GM19397 (cell line): ENCODE results near the gene ZDHHC16.
"Not testable (repeated sequence)": the region's sequence is repeated elsewhere in the genome, so short reads cannot be mapped to it uniquely, and the experiment has no call there.

Experiments used
- ATAC-seq: cut with Tn5 transposase; IDR thresholded peaks from one replicate; pipeline ENCODE4 v1.9.1; 2021; ENCODE audit warnings: mild to moderate bottlenecking, moderate library complexity; ENCODE audit not compliant: unreplicated experiment

Gene ZDHHC16

DNA sequence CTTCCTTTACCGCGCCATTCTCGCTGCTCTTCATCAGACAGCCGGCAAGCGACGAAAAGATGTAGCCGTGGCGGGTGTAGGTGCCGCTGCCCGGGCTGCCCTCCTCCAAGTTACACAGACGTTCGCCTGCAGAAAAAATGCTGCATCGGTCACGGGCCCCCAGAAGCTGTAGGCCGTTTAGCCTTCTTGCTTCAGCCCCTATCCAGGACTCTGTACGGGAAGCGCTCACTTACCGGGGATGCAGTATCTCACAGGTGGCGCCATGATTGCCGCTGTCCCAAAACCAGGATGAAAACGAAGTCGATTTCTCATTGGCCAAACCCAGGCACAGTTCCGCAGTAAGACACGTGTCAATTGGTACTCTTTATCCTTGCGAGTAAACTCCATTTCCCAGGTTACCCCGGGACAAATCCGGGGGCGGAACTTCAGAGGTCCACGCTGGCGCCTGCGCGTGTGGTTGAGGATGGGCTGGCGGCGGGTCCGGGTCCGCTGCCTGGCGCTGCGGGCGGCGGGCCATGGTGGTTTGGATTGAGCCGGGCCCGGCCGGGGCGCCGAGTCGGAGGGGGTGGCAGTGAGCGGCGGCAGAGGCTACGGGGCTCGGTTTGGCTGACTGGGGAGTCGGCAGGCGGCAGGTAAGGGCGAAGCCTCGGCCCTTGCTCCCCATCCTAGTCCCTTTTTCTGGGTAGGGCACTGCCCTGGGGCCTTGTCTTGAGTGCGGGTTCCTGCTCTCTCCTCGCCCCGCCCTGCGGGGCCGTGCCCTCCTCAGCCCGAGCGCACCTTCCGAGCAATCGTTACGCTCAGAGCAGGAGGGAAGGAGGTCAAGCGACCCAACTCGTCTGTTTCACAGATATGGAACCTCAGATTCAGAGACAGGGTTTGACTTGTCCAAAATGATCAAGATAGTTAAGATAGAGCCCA, at the start of gene ZDHHC16, which contains the start of gene EXOSC1:
Gene ZDHHC16, plus strand, starts transcription at position 454 of the 918 bp plus-strand sequence. CDS start 5,501 bp downstream, outside the sequence.
Gene EXOSC1, minus strand, starts transcription at position 285 of the 918 bp plus-strand sequence. Its CDS starts 21 bp downstream, at position 264.
- ATAC-seq: peak; percentile 95

GRCh38 chr10:97399843-97400545, 46.0 kb upstream of the ZDHHC16 start:
- ATAC-seq: no peak

- peak; percentile 97 for ATAC-seq
Observed at GRCh38 chr10:97400665-97401454, 45.1 kb upstream of the ZDHHC16 start, which contains the start of gene RRP12. Gene RRP12 (minus strand): TSS chr10:97401340. CDS start chr10:97401231, 109 bp downstream.

- no peak for ATAC-seq
Observed at GRCh38 chr10:97401455-97401919, 44.5 kb upstream of the ZDHHC16 start.

GRCh38 chr10:97404044-97404443, 41.9 kb upstream of the ZDHHC16 start:
- no peak for ATAC-seq

- no peak for ATAC-seq
Observed at GRCh38 chr10:97406064-97406463, 39.9 kb upstream of the ZDHHC16 start.

DNA sequence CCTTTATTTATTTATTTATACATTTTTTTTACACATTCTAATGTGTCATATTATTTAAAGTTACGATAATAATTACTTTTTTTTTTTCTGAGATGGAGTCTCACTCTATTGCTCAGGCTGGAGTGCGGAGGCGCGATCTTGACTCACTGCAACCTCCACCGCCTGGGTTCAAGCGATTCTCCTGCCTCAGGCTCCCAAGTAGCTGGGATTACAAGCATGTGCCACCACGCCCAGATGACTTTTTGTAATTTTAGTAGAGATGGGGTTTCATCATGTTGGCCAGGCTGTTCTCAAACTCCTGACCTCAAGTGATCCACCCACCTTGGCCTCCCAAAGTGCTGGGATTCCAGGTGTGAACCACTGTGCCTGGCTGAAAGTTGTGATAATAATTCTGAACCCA, 39.5 kb upstream of the ZDHHC16 start:
- not testable (repeated sequence) for ATAC-seq

- ATAC-seq: peak; percentile 83
Observed at GRCh38 chr10:97407211-97407951, 38.6 kb upstream of the ZDHHC16 start.

DNA sequence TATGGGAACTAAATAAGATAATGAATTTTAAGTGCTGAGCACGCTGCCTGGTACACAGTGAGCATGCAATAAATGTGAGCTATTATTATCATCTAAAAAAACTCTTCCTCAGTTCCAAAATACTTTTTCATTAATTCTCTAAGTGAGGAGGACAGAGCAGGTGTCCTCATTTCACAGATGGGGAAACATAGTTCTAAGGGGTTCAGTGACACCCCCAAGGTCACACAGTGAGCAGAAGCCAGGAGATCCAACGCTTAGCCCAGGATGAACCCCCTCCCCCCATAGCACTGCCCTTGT, 38.1 kb upstream of the ZDHHC16 start:
- no peak for ATAC-seq

DNA sequence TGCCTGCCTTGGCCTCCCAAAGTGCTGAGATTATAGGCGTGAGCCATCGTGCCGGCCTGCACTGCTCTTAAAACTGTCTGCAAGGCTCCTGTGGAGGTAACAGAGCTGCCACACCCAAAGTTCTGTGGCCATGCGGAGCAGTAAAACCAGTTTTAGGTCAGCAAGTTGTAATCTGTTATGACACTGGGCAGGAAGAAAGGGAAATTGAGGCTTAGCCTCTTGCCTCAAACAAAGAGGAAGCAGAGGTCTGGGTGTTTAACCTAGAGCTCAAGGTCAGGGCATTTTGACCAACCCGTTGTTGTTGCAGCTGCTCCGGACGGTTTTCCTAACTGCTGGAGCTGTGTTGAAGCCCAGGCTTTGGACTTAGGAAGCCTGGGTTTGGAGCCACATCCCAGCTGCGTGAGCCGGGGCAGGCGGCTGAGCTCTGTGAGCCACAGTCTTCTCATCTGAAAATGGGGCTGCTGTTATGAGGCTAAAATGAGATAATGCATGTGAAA, 37.4 kb upstream of the ZDHHC16 start:
- no peak for ATAC-seq

DNA sequence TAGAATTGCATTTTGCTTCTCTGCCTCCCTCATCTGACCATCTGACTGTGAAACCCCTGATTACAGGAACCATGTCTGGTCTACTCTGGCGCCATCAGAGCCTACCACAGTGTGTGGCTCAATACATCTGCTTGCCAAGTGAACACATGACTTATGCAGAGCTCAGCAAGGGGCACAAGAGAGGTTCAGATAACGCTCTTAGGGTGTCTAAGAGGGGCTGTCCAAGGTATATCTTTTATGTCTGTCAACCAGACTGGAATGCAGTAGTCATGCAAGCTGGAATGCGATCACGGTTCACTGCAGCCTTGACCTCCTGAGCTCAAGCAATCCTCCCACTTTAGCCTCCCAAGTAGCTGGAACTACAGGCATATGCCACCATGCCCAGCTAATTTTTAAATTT, 34.6 kb upstream of the ZDHHC16 start:
- ATAC-seq: no peak

GRCh38 chr10:97412891-97413304, 33.1 kb upstream of the ZDHHC16 start:
- ATAC-seq: no peak

- no peak for ATAC-seq
Observed at GRCh38 chr10:97416565-97416964, 29.4 kb upstream of the ZDHHC16 start.

DNA sequence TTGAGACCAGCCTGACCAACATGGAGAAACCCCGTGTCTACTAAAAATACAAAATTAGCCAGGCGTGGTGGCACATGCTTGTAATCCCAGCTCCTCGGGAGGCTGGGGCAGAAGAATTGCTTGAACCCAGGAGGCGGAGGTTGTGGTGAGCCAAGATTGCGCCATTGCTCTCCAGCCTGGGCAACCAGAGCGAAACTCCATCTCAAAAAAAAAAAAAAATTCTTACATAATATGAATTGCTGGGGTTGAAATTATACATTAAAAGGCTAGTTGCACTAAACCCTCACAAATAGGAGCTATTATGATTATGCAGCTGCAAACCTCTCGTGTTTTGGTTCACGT, 22.2 kb upstream of the ZDHHC16 start:
- ATAC-seq: not testable (repeated sequence)

- peak; percentile 90 for ATAC-seq
Observed at GRCh38 chr10:97425964-97426775, 19.8 kb upstream of the ZDHHC16 start, which contains the start of gene PGAM1. Gene PGAM1 (plus strand): TSS chr10:97426191. CDS start chr10:97426308, 117 bp downstream.

DNA sequence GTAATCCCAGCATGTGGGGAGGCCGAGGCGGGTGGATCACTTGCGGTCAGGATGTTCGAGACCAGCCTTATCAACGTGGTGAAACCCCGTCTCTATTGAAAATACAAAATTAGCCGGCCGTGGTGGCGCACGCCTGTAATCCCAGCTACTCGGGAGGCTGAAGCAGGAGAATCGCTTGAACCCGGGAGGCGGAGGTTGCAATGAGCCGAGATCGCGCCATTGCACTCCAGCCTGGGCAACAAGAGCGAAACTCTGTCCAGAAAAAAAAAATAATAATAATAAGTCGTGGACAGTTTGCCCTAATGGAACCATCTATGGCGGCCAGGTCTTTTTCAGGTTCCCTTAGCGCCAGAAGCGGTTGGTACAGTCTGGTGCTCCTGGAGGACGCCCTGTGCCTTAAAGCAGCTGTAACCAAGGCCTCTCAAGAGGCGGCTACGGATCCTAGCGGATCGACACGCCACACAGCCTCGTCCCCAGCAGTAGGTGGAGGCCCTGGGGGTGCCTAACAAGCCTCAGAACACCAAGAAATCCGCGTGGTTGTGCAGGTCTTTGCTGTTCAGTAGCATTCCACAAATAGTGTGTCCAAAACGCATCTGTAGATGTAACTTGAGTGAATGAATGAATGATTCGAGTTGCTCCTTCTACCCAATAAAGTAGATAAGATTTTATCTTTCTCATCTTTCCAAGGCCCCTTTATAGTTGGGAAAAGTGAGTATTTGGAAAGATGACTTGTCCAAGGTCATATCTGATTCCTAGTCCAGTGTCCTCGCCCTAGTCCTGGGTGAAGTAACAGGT, 19.0 kb upstream of the ZDHHC16 start:
- ATAC-seq: no peak

DNA sequence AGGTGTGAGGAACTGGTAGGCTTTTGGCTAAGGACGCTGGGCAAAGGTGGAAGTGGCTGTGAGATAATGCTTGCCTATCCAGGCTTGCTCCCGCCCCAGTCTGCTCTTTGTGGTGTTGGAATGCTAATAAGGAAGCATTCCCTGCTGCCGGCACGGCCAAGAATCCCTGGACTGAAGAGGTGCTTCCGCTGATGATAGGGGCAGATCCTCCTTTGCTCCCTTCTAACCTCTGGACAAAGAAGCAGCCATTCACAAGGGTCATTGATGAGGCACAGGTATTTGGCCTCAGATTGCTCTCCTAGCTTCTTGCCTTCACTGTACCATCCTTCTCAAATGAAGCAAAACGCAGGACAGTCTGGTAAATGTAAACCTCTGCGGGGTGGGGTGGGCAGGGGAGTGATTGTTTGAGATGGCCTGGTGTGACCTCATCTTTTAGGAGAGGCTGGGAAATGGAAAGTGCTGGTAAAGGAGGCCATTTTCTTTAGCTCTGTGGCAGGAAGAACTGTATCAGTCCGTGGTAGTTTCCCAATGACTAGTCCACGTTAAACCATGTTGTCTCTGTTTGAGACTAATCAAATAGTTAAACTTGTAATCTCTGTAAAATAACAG, 18.3 kb upstream of the ZDHHC16 start:
- no peak for ATAC-seq

GRCh38 chr10:97428572-97428981, 17.4 kb upstream of the ZDHHC16 start:
- no peak for ATAC-seq
